PFSK-1 (cell line): Measurements from ENCODE around the gene DUSP16.

Experiments
- FOXP2 ChIP-seq: optimal IDR thresholded peaks from 2 replicates; pipeline ENCODE3; 2011; ENCODE audit warnings: borderline replicate concordance, control low read depth, inconsistent platforms; ENCODE audit not compliant: insufficient read depth; ENCODE audit errors: extremely low read length, extremely low read depth
- POLR2AphosphoS5 ChIP-seq: IDR thresholded peaks from 2 replicates; pipeline ENCODE4 v1.6.1; 2012; ENCODE audit warnings: low read depth, mild to moderate bottlenecking, control low read depth, low read length, moderate library complexity
- SIN3A ChIP-seq: IDR thresholded peaks from 2 replicates; pipeline ENCODE4 v1.6.1; 2012; ENCODE audit warnings: mild to moderate bottlenecking, low read length, moderate library complexity, borderline replicate concordance; ENCODE audit not compliant: insufficient read depth
- TAF1 ChIP-seq: IDR thresholded peaks from 2 replicates; pipeline ENCODE4 v1.6.1; 2012; ENCODE audit warnings: low read length, control low read depth, borderline replicate concordance; ENCODE audit not compliant: insufficient read depth
- TF ChIP-seq, protein P1 (sequence below), 2 experiments: IDR thresholded peaks; 2 replicates each; pipeline versions ENCODE4 v1.6.1 to v1.8.0; 2011 to 2012; ENCODE audit warnings: low read depth in 2 of 2, low read length in 2 of 2, control low read depth in 1 of 2, inconsistent platforms in 1 of 2, mild to moderate bottlenecking in 1 of 2, moderate library complexity in 1 of 2; ENCODE audit not compliant: insufficient read depth in 1 of 2

Gene DUSP16

DNA sequence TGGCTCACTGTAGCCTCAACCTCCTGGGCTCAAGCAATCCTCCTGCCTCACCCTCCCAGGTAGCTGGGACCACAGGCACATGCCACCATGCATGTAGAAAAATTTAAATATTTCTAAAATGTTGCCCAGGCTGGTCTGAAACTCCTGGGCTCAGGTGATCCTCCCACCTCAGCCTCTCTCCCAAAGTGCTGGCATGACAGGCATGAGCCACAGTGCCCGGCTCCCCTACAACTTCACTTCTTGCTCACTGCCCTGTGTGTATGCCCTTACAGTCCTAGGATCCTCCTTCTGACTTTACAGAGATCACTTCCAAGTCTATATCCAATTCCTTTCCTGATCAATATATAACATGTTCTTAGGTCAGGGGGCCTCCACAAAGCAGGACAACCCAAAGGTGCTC is 25.2 kb upstream of the DUSP16 start:
- TF ChIP-seq, protein P1, sequence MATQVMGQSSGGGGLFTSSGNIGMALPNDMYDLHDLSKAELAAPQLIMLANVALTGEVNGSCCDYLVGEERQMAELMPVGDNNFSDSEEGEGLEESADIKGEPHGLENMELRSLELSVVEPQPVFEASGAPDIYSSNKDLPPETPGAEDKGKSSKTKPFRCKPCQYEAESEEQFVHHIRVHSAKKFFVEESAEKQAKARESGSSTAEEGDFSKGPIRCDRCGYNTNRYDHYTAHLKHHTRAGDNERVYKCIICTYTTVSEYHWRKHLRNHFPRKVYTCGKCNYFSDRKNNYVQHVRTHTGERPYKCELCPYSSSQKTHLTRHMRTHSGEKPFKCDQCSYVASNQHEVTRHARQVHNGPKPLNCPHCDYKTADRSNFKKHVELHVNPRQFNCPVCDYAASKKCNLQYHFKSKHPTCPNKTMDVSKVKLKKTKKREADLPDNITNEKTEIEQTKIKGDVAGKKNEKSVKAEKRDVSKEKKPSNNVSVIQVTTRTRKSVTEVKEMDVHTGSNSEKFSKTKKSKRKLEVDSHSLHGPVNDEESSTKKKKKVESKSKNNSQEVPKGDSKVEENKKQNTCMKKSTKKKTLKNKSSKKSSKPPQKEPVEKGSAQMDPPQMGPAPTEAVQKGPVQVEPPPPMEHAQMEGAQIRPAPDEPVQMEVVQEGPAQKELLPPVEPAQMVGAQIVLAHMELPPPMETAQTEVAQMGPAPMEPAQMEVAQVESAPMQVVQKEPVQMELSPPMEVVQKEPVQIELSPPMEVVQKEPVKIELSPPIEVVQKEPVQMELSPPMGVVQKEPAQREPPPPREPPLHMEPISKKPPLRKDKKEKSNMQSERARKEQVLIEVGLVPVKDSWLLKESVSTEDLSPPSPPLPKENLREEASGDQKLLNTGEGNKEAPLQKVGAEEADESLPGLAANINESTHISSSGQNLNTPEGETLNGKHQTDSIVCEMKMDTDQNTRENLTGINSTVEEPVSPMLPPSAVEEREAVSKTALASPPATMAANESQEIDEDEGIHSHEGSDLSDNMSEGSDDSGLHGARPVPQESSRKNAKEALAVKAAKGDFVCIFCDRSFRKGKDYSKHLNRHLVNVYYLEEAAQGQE (IDR thresholded peaks at IDR 0.05; ENCODE audit: insufficient read depth in 1 of 2, low read depth in 2 of 2, low read length in 2 of 2), result no peak
- TF ChIP-seq FOXP2 (no peak), TAF1 (no peak), POLR2AphosphoS5 (no peak), SIN3A (no peak)

DNA sequence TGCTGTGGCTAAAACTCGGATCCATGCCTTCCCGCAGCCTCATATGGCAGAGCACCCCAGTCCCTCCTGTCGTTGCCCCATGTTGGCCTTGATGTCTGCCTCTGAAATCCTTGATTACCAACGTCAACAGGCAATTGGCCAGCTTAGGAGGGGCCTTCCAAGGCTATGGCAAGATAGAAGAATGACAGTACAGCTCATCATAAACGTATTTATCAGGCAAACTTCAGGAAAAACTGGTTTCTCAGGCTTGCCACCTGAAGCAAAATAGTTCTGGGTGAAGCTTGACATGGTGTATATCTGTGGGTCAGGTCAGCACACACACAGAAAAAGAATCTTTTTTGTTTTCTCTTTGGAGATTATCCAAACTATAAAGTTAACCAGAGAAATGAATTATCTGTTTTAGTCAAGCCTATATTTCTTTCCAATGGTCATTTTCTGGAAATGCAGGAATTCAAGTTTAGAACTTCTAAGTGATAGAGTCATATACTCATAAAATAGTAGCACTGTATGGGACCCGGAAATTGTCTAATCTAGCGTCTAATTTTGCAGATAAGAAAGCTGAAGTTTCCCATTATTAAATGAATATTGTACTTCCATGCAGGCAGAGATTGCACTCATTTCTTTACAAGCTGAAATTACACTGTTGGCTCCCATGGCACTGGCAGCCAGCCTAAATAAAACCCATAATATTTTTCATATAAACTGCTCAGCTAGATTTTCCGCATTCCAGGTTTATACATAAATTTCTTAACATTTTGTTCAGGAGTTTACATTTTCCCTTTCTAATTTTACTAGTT is 24.4 kb upstream of the DUSP16 start:
- no peak for TF ChIP-seq POLR2AphosphoS5
- TF ChIP-seq TAF1, result no peak
- no peak for TF ChIP-seq FOXP2
- no peak for TF ChIP-seq SIN3A
- TF ChIP-seq, protein P1 (IDR thresholded peaks at IDR 0.05; ENCODE audit: insufficient read depth in 1 of 2, low read depth in 2 of 2, low read length in 2 of 2), result no peak

DNA sequence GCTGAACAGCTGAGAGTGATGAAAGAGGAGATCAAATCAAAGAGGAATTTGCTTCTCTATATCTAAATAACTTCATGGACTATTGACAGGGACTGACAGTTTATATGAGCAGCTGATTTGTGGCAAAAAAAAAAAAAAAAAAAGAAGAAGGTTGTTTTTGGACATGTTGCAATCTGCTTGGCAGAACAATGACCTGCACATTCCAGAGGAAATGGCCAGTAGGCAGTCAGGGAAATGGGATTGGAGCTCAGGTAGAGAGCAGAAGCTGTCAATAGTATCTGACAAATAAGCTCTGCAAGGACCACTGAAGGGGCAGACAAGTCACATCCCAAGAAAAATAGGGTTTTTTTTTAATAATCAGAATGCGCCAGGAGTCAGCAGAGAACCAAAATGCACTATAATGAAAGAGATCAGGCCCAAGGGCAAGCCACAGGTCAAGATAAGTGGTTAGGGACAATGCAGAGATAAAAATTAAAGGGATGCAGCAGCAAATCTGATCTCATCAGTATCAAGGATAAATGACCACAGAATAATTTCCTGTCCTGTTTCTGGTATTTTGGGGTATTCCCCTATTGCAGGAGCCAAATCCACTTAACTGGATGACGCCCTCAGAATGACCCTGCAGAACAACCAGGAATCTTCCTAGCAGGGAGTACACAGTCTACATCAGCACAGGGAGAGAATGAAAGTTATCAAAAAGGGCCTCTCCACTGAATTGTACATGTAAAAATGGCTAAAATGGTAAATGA is 22.6 kb upstream of the DUSP16 start:
- no peak for TF ChIP-seq TAF1
- TF ChIP-seq, protein P1 (IDR thresholded peaks at IDR 0.05; ENCODE audit: insufficient read depth in 1 of 2, low read depth in 2 of 2, low read length in 2 of 2), result no peak

DNA sequence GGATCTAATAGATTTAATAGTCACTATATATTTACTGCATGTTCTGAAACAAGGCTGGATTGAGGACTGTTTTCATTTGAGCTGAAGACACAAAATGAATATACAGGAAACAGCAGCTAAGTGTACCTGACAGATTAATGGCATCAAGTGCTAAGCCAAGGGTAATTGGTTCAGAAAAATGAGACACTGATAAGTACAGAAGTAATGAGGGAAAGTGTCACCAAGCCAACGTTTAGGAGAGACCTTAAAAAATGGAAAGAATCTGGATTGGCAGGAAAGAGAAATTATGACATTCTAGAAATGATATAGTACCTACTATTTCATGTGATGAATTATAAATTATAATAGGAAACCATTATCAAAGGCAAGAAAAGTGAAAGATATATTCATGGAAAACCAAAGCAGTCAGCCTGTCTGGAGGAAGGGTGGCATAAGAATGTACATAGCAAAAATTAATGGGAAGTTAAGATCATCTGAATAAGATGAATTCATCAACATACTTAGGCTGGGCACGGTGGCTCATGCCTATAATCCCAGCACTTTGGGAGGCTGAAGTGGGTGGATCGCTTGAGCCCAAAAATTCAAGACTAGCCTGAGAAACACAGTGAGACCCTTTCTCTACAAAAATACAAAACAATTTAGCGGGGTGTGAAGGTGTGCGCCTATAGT is 21.0 kb upstream of the DUSP16 start:
- no peak for TF ChIP-seq POLR2AphosphoS5
- TF ChIP-seq SIN3A, result no peak
- no peak for TF ChIP-seq FOXP2
- TF ChIP-seq, protein P1 (IDR thresholded peaks at IDR 0.05; ENCODE audit: insufficient read depth in 1 of 2, low read depth in 2 of 2, low read length in 2 of 2), result no peak
- no peak for TF ChIP-seq TAF1
